Measurements from ENCODE around the gene ZNF469.

DNA sequence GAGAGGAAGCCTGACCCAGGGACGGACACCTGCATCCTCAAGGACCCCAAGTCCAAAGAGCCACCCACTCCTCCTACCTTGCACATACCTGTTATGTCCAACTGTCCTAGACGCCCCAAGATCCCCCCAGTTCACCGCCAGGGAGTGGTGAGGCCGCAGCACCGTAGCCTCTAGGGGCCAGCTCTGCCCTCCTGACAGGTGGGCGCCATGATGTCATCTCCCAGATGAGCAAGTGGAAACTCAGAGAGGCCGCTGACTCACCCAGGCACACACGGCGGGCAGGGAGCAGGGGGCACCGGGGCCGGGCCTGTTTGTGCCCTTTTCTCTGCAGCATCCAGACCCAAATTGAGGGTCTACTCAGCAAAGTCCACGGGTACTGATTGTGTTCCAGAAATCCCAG lies 4.8 kb upstream of the ZNF469 start:
- no peak for TF ChIP-seq POLR2AphosphoS5 (IDR thresholded peaks at IDR 0.05)
- no peak for TF ChIP-seq POLR2A (IDR thresholded peaks at IDR 0.05)
